Measurements from ENCODE around the gene BCDIN3D. TPM values are rescaled to one million over a fixed set of nuclear protein-coding genes. Genes with fewer than 3 reads are reported as not detected.

BCDIN3D gene
- total and polyA plus RNA-seq, 5 experiments from 2014 or later, result 5.9 to 15.9 (median 7.1) TPM

DNA sequence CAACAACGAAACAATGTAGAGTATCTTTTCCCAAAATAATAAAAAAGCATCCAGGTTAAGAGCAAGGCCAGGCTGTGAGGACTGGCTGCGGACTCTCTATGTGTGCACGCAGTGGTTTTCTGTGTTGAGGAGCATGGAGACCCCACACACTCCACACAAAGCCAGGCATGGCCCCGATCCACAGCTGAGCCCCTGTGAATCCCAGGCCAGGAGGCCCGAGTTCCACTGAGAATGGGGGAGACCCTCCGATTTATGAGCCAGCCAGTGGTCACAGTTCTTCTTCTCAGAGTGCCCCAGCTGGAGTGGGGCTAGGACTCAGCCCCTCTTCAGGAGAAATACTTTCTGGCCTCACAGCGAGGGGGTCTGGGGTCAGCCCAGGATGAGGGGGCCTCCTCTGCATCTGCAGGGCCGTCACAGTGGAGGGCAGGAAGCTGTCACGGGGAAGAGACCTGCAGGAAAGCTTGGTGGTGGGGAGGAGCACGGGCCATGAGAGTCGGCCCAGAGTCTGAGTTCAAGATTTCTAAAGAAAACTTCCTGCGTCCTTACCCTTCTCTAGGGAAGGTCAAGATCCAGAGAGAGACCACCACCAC is 34.8 kb downstream of the BCDIN3D start:
- peaks cover 7 to 14% (median 11%) of the 10 kb centered on the region in 4 donors for H3K4me1 Mint-ChIP-seq
- ATAC-seq (no peak), DNase-seq (no peak)
- POLR2A ChIA-PET, result no interaction called here
- H3K4me3 Mint-ChIP-seq, result no peak overlapping the region
- H3K9me3 Mint-ChIP-seq, result no peaks in the 10 kb centered on the region
- peaks cover 0 to 19% (median 4%) of the 10 kb centered on the region in 3 donors for H3K36me3 Mint-ChIP-seq
- no peaks in the 10 kb centered on the region for H3K27me3 Mint-ChIP-seq
- no peak overlapping the region for H3K27ac Mint-ChIP-seq

DNA sequence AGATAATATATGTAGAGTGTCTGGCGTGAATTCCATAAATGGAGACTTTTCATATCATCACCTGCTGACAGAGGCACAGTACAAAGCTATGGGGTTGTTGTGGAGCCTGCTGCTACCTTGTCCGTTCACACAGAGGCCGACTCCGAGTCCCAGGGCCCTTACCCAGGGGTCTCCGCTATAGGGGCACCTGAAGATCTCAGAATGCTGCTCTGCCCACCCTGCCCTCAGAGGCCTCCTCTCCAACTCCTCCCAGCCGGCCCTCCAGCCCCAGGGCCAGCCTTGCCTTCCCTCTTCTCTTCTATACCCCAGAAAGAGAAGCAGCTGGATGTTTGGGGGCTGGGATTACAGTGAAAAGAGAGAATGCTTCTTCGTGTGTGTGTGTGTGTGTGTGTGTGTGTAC is 36.0 kb downstream of the BCDIN3D start:
- ATAC-seq, result no peak
- DNase-seq, result no peak
- no peaks in the 10 kb centered on the region for H3K27me3 Mint-ChIP-seq
- POLR2A ChIA-PET, result no interaction called here
- no peak overlapping the region for H3K4me3 Mint-ChIP-seq
- no peak overlapping the region for H3K27ac Mint-ChIP-seq
- H3K4me1 Mint-ChIP-seq, result peaks cover 1 to 12% (median 5%) of the 10 kb centered on the region in 4 donors
- peaks cover 0 to 24% (median 4%) of the 10 kb centered on the region in 3 donors for H3K36me3 Mint-ChIP-seq
- H3K9me3 Mint-ChIP-seq, result no peaks in the 10 kb centered on the region

DNA sequence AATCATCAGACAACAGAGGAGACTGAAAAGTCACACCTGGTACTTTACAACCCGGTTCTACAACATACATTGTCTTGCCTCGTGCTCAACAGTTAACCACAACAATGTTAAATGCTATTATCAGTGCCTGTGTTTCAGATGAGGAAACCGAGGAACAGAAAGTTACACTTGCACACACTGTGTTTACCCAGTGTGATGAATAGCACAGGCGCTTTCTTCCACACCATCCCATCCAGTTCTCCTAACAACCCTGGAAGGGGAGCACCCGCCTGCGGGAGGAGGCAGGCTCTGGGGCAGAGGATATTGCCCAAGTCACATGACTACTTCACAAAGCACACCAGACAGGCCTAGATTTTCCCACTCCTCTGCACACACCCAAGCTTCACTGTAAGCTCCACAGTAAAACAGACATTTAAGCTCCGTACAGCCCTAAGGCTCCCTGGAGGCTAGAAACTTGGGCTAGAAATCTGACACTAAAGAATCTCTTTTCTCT is 36.5 kb downstream of the BCDIN3D start:
- peaks cover 0 to 10% (median under 1%) of the 10 kb centered on the region in 4 donors for H3K4me1 Mint-ChIP-seq
- no peak for ATAC-seq
- no peak for DNase-seq
- no peak overlapping the region for H3K4me3 Mint-ChIP-seq
- no peaks in the 10 kb centered on the region for H3K27me3 Mint-ChIP-seq
- peaks cover 0 to 29% (median 4%) of the 10 kb centered on the region in 3 donors for H3K36me3 Mint-ChIP-seq
- H3K9me3 Mint-ChIP-seq, result no peaks in the 10 kb centered on the region
- POLR2A ChIA-PET, result interaction anchor here (0.6 kb wide), 1 partner anchor 12 kb away, joined by 4 read pairs; no protein-coding TSS in a partner anchor
- no peak overlapping the region for H3K27ac Mint-ChIP-seq

DNA sequence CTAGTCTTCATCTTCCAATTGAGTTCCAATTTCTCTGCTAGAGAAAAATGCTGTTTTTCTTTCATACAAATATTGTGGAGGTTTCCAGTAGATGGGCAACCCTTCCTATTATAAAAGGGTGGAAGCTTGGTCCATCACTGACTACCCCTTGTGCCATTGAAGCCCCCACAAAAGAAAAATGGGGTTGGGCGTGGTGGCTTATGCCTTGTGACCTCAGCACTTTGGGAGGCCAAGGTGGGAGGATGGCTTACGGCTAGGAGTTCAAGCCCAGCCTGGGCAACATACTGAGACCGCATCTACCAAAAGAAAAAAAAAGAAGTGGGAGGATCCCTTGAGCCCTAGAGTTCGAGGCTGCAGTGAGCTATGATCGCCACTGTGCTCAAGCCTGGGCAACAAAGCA is 37.5 kb downstream of the BCDIN3D start:
- H3K9me3 Mint-ChIP-seq, result no peaks in the 10 kb centered on the region
- ATAC-seq (no peak), DNase-seq (no peak)
- peaks cover 0 to 36% (median 4%) of the 10 kb centered on the region in 3 donors for H3K36me3 Mint-ChIP-seq
- H3K4me3 Mint-ChIP-seq, result no peak overlapping the region
- H3K27ac Mint-ChIP-seq, result peak overlapping the region in 1 of 10 donors; percentile 8
- peaks cover 0 to 10% (median 0%) of the 10 kb centered on the region in 4 donors for H3K4me1 Mint-ChIP-seq
- POLR2A ChIA-PET, result interaction anchor here (0.6 kb wide), 1 partner anchor 13 kb away, joined by 4 read pairs; no protein-coding TSS in a partner anchor
- H3K27me3 Mint-ChIP-seq, result no peaks in the 10 kb centered on the region

DNA sequence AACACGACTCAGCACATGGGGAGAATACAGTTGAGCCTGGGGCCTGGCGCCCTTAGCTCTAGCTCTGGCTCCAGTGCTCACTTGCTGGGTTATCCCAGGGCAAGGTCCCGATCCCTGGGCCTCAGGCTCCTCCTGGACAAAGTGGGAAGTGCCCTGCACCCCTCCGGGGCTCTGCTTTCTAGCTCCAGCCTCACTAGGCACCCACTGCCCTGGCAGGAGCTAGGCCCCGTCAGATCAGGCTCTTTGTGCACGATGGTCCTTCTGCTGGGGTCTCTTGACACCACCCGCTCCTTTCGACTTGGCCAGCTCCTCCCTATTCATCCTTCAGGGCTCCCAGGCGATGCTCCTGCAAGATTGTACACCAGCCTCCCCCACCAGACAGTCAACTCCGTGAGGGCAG is 38.1 kb downstream of the BCDIN3D start:
- peaks cover 0 to 42% (median 4%) of the 10 kb centered on the region in 3 donors for H3K36me3 Mint-ChIP-seq
- H3K4me3 Mint-ChIP-seq, result no peak overlapping the region
- no peak overlapping the region for H3K27ac Mint-ChIP-seq
- H3K27me3 Mint-ChIP-seq, result no peaks in the 10 kb centered on the region
- H3K4me1 Mint-ChIP-seq, result peaks cover 0 to 10% (median 0%) of the 10 kb centered on the region in 4 donors
- DNase-seq, result no peak
- H3K9me3 Mint-ChIP-seq, result no peaks in the 10 kb centered on the region
- ATAC-seq, result no peak
- POLR2A ChIA-PET, result no interaction called here

DNA sequence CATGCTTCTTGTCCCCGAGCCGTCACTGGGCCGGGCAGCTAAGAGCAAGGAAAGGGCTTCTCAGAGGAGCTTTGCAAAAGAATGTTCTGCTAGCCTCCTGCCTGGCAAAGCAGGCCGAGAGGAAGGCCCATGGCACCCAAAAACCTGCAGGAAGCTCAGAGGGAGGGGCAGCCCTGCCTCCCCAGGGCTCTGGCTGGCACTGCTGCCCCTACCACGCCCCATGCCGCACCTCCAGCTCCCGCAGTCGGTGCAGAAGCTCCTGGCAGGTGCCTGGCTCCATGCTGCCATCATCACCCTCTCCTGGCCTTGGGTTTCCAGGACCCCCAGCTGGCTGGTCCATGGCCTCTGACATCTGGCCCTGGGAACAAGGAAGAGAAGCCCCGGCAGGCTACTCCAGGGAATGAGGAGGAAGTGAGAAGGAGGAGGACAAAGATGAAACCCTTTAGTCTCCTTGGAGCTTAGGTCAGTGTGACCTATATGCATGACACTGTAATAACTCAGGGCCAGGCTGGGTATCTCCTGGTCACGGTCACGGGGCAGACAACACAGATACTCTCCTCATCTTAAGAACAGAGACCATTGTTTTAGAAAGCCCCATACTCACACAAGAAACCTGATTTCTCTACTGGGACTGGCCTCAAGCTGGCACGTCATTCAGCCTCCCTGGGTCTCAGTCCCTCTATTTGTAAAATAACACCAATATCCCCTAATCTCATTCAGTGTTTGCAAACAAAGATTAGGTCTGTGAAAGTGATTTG is 39.0 kb downstream of the BCDIN3D start:
- no peak overlapping the region for H3K4me3 Mint-ChIP-seq
- peaks cover 0 to 12% (median 0%) of the 10 kb centered on the region in 4 donors for H3K4me1 Mint-ChIP-seq
- H3K27ac Mint-ChIP-seq, result peak overlapping the region in 1 of 10 donors; percentile 17
- H3K36me3 Mint-ChIP-seq, result peaks cover 0 to 50% (median 4%) of the 10 kb centered on the region in 3 donors
- H3K27me3 Mint-ChIP-seq, result no peaks in the 10 kb centered on the region
- no peaks in the 10 kb centered on the region for H3K9me3 Mint-ChIP-seq
- DNase-seq (no peak), ATAC-seq (no peak)
- POLR2A ChIA-PET, result no interaction called here

DNA sequence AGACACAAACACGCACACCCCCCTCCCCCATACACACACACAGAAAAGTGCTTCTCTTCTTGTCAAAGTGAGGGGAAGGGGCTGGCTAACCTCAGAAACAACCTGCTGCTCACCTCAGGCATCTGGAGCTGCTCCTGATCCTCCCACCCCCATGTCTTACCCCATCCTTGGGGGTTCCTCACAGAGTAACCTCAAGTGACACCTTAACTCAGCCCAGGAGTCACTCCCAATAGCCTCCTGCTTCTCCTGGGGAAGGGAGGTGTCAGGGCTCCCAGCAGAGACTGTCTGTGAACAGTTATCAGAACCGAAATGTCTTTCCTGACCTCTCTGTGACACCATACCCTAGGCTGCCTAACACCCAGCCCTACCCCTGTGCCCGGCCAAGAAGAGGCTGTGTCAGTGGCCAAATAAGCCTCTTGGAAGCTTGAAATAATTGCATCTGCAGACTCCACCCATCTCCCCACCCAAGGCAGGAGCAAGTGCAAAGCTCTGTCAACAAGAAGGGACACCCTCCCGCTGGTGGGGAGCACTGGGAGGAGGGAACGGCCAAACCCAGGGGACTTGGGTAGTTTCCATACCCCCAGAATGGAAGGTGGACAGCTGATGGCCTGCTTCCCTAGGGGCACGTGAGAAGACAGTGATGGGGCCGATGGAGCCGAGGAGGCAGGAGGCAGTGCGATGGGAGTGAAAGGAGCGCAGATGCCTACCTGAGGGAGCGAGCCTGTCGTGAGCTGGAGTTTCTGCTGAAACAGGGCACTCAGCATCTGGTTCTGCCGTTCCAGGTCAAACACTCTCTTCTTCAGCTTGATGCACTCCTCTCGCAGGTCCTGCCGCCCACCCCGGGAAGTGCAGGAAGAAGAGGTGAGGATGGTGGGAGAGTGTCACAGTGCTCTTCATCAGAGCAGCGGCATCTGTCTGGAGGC is 41.5 kb downstream of the BCDIN3D start:
- Mint-ChIP-seq H3K9me3 (no peaks in the 10 kb centered on the region), H3K27ac (peak overlapping the region in 3 of 10 donors; percentile 34 to 69 (median 46)), H3K36me3 (peaks cover 0 to 57% (median 4%) of the 10 kb centered on the region in 3 donors), H3K4me1 (peaks cover 0 to 12% (median 0%) of the 10 kb centered on the region in 4 donors), H3K27me3 (no peaks in the 10 kb centered on the region), H3K4me3 (no peak overlapping the region)
- ATAC-seq (no peak), DNase-seq (no peak)
- POLR2A ChIA-PET, result interaction anchor here (0.6 kb wide), 1 partner anchor 20 kb away, joined by 5 read pairs; no protein-coding TSS in a partner anchor

DNA sequence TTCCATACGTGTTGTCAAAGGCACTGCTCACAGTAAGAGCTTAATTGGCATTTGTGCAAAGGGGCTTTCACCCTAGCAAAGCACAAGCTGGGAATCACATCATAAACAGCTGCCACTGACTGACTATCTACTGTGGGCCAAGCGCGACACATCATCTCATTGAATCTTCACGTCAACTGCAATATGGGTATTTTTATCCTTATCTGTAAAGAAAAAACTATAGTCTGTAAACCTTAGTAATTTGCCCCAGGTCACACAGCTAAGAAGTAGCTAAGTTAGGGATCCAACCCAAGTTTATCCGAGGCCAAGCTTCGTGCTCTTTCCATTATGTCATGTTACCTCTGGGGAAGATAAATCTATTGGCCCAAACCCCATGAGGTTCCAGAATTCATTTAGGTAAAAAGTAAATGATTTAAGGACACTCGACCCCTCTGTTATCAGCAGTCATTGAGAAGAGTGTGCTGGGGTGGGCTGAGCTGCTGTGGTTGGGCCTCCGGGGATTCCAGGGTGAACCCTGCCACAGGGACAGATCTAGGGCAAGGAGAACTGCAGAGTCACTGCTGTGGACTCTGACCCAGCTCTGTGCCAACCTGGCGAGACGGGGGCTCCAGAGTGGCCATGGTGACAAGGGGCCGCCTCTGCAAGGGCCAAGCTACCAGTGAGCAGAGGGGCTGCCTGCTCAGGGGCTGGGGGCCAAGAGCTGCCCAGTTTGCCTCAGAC is 42.3 kb downstream of the BCDIN3D start:
- H3K27me3 Mint-ChIP-seq, result no peaks in the 10 kb centered on the region
- H3K4me3 Mint-ChIP-seq, result no peak overlapping the region
- DNase-seq (no peak), ATAC-seq (no peak)
- H3K36me3 Mint-ChIP-seq, result peaks cover 0 to 57% (median 4%) of the 10 kb centered on the region in 3 donors
- no peaks in the 10 kb centered on the region for H3K9me3 Mint-ChIP-seq
- H3K27ac Mint-ChIP-seq, result peak overlapping the region in 1 of 10 donors; percentile 24
- peaks cover 0 to 8% (median 0%) of the 10 kb centered on the region in 4 donors for H3K4me1 Mint-ChIP-seq
- POLR2A ChIA-PET, result no interaction called here

DNA sequence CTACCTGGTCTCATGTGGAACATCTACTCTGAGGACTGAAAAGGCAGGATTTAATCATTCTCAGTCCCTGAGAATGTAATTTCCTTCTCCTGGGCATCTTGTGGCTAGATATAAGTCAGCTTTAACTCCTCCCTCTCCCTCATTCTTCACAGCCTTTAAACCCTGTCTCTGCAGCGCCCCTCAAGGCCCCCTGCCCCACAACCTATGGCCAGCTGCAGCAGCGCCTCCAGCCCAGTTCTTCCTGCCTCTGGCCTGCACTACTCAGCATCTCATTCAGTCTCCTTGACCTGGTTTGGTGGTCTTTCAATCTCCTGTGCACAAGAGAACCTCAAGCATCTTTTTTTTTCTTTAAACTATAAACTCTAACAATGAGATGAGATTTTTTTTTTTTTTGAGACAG is 44.0 kb downstream of the BCDIN3D start:
- ATAC-seq, result no peak
- H3K4me3 Mint-ChIP-seq, result no peak overlapping the region
- POLR2A ChIA-PET, result no interaction called here
- peak overlapping the region in 3 of 10 donors; percentile 15 to 63 (median 24) for H3K27ac Mint-ChIP-seq
- DNase-seq, result no peak
- H3K27me3 Mint-ChIP-seq, result no peaks in the 10 kb centered on the region
- no peaks in the 10 kb centered on the region for H3K9me3 Mint-ChIP-seq
- peaks cover 0 to 6% (median 0%) of the 10 kb centered on the region in 4 donors for H3K4me1 Mint-ChIP-seq
- H3K36me3 Mint-ChIP-seq, result peaks cover 0 to 48% (median 0%) of the 10 kb centered on the region in 3 donors

DNA sequence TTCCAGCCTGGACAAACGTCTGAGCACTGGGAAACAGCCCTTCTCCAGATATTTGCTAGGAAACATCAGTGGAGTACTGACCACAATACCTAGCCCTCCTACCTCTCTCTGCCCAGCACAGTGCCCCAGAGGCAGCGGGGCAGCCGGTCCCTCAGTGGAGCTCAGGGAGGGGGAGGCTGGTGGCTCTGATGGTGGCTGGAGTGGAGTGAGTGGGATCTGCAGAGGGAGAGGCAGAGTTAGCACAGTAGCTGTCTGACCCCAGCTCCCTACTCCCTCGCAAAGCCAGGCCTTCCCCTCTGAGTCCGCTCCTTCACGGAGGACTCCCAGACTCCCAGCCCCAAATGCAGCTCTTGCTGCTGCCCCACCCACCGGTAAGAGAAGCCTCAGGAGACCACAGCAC is 44.7 kb downstream of the BCDIN3D start:
- H3K36me3 Mint-ChIP-seq, result peaks cover 0 to 48% (median 0%) of the 10 kb centered on the region in 3 donors
- peaks cover 0 to 6% (median 0%) of the 10 kb centered on the region in 4 donors for H3K4me1 Mint-ChIP-seq
- no peak overlapping the region for H3K4me3 Mint-ChIP-seq
- no peaks in the 10 kb centered on the region for H3K9me3 Mint-ChIP-seq
- POLR2A ChIA-PET, result interaction anchor here (1.0 kb wide), 1 partner anchor 11 kb away, joined by 4 read pairs; no protein-coding TSS in a partner anchor
- H3K27ac Mint-ChIP-seq, result peak overlapping the region in 2 of 10 donors; percentile 58 to 62
- no peaks in the 10 kb centered on the region for H3K27me3 Mint-ChIP-seq
- ATAC-seq (no peak), DNase-seq (no peak)

DNA sequence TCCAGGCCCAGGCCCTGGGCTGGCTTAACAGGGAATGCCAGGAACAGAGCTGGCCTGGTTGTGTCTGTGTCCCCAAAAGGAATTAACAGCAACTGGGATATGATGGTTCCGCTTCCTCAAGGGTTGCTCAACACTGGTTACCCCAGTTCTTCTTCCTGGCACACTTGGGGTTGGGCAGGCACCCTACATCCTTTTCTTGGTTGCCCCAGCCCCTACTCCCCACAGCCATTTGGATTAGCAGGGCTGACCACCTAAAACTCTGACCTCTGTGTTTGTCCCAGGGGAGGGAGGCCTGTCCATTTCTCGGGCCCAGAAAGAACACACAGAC is 45.5 kb downstream of the BCDIN3D start:
- DNase-seq (no peak), ATAC-seq (no peak)
- peak overlapping the region in 1 of 10 donors; percentile 75 for H3K27ac Mint-ChIP-seq
- peaks cover 0 to 4% (median 0%) of the 10 kb centered on the region in 4 donors for H3K4me1 Mint-ChIP-seq
- H3K36me3 Mint-ChIP-seq, result peaks cover 0 to 43% (median 0%) of the 10 kb centered on the region in 3 donors
- no peaks in the 10 kb centered on the region for H3K27me3 Mint-ChIP-seq
- no peaks in the 10 kb centered on the region for H3K9me3 Mint-ChIP-seq
- POLR2A ChIA-PET, result no interaction called here
- H3K4me3 Mint-ChIP-seq, result no peak overlapping the region
